GM18498 (cell line): ENCODE measurements around the gene HMCN1.
A peak's percentile ranks its signal among the peaks of the same experiment; 100 is the strongest.
"Not testable (repeated sequence)": the region's sequence is repeated elsewhere in the genome, so short reads cannot be mapped to it uniquely, and the experiment has no call there.

Source experiments
- ATAC-seq: cut with Tn5 transposase; IDR thresholded peaks from one replicate; pipeline ENCODE4 v1.9.1; 2021; ENCODE audit warnings: mild to moderate bottlenecking, moderate library complexity; ENCODE audit not compliant: unreplicated experiment

HMCN1 gene

DNA sequence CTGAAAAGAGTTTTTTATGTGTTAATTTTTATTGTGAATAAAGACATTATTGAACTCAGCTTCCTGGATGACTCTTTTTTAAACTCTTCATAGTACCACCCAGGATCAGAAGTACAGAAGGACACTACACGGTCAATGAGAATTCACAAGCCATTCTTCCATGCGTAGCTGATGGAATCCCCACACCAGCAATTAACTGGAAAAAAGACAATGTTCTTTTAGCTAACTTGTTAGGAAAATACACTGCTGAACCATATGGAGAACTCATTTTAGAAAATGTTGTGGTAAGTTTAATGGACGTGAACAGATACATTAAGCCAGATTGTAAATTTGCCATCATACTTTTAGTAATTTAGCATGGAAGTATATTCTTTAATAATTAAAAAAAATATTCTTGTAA, 391.3 kb downstream of the HMCN1 start:
- no peak for ATAC-seq

DNA sequence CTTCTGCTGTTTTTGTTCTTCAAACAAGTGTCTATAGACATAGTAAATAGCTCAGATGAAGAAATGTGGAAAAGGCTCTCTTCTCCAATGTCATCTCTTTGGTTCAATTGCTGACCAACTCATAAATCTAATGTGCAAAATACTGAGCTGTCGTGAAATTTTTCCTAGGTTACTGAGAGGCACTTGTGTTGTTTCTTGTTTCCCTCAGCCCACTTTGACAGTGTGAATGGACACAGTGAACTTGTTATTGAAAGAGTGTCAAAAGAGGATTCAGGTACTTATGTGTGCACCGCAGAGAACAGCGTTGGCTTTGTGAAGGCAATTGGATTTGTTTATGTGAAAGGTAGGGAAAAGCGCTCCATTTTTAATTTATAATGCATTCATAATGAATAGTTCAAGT, 395.6 kb downstream of the HMCN1 start:
- no peak for ATAC-seq

GRCh38 chr1:186139115-186139514, 404.9 kb downstream of the HMCN1 start:
- no peak for ATAC-seq

GRCh38 chr1:186139701-186140100, 405.5 kb downstream of the HMCN1 start:
- no peak for ATAC-seq

DNA sequence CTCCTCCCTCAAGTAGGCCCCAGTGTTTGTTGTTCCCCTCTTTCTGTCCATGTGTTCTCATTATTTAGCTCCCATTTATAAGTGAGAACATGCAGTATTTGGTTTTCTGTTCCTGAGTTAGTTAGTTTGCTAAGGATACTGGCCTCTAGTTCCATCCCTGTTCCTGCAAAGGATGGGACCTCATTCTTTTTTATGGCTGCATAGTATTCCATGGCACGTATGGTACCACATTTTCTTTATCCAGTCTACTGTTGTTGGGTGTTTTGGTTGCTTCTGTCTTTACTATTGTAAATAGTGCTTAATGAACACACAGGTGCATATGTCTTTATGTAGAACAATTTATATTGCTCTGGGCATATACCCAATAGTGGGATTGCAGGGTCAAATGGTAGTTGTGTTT, 408.0 kb downstream of the HMCN1 start:
- no peak for ATAC-seq

GRCh38 chr1:186142916-186143315, 408.7 kb downstream of the HMCN1 start:
- no peak for ATAC-seq

- no peak for ATAC-seq
Measured at GRCh38 chr1:186143481-186143880, 409.3 kb downstream of the HMCN1 start.

DNA sequence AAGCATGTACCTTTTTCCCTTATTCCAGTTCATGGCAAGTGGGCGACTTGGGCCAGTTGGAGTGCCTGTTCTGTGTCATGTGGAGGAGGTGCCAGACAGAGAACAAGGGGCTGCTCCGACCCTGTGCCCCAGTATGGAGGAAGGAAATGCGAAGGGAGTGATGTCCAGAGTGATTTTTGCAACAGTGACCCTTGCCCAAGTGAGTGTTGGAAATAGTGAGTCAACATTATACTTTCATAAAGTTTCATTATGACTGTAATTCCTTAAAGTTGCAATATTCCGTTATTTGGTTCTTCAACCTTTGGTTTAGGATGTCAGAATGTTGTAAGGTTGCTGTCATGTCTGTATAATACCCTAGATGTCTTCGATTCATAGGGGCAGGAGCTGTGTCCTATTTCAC, 410.3 kb downstream of the HMCN1 start:
- no peak for ATAC-seq

- ATAC-seq, result no peak
Measured at GRCh38 chr1:186146974-186147373, 412.8 kb downstream of the HMCN1 start.

GRCh38 chr1:186149591-186149990, 415.4 kb downstream of the HMCN1 start:
- no peak for ATAC-seq

- ATAC-seq, result no peak
Measured at GRCh38 chr1:186152227-186152619, 418.0 kb downstream of the HMCN1 start.

DNA sequence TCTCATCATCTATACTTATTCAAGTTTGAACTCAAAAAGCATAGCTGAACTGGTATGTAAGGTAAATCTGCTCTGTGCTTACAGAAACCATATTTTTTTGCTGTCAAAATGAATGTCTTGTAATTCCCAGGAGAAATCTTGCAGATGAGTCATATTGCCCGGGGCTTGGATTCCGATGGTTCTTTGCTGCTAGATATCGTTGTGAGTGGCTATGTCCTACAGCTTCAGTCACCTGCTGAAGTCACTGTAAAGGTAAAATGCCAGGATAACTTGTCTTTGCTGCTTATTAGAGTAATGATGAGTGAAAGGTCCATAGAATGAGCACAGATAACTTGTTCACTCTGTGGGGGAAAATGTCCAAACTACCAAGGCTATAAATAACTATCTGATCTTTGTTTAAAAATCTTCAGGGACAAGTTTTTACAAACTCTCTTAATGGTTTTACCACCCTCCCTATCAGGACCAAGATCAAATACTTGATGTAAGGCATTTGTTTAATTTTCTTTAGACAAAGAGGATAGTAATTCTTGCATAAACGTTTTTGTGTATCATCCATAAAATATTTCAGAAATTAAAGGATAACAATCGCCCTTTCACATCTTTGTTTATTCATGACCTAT, 418.5 kb downstream of the HMCN1 start:
- ATAC-seq, result no peak

GRCh38 chr1:186154651-186155050, 420.5 kb downstream of the HMCN1 start:
- no peak for ATAC-seq

DNA sequence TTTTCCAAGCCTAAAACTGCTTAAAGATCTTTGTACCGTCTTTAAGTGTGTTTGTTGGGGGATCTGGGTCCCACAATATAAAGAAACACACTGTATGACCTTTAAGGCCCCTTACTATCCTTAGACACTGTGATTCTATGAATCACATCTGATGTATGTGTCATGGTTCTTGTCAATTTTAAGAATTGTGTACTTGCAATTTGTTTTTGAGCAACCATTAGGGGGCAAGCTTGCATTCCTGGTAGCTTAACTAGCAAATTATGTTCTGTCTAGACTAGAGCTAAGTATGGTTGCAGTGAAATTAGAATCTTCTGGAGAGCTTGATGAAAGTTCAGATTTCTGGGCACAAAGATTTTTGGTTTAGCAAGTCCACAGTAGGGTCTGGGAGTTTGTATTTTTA, 421.4 kb downstream of the HMCN1 start:
- ATAC-seq, result peak; percentile 70

DNA sequence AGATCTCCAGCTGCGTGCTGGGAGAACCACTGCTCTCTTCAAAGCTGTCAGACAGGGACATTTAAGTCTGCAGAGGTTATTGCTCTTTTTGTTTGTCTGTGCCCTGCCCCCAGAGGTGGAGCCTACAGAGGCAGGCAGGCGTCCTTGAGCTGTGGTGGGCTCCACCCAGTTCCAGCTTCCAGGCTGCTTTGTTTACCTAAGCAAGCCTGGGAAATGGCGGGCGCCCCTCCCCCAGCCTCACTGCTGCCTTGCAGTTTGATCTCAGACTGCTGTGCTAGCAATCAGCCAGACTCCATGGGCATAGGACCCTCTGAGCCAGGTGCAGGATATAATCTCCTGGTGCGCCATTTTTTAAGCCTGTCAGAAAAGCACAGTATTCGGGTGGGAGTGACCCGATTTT, 428.7 kb downstream of the HMCN1 start:
- not testable (repeated sequence) for ATAC-seq

- ATAC-seq, result no peak
Measured at GRCh38 chr1:186164773-186165172, 430.6 kb downstream of the HMCN1 start.

DNA sequence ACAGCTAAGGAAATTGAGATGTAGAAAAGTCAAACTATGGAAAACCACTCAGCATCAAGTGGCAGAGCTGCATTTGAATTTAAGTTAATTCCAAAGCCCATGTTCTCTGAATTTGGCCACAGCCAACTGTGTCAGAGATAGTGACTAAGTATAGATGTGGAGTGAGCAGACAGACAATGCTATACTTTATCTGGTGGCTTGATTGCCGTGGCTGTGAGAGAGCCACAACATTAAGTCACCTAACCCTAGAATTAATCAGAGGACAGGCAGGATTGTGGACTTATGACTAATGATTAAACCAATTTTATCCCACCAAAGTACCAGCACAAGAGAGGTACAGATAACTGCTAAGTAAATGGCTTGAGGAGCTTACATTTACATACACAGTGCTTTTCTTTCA, 431.1 kb downstream of the HMCN1 start:
- no peak for ATAC-seq

GRCh38 chr1:186167096-186167668, 433.0 kb downstream of the HMCN1 start:
- ATAC-seq, result no peak

GRCh38 chr1:186175588-186175987, 441.4 kb downstream of the HMCN1 start:
- ATAC-seq, result no peak

- ATAC-seq, result no peak
Measured at GRCh38 chr1:186178426-186179043, 444.3 kb downstream of the HMCN1 start.

DNA sequence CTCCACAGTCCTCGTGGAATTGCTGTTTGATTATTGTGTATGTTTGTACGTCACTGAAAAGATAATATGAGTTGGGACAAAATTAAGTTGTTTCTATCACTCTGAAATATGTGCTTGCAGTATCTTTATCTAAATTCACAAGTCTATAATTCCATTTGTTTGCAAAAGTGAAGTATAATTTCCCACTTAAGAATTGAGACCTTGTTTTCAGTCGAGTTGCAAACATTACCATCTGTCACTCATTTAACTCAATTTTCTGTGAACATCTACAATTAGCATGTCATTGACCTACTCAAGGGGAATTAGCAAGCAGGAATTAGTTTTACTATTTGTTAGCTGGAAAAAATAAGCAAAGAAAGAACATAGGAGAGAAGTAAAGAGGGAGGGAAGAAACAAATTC, 445.0 kb downstream of the HMCN1 start:
- ATAC-seq, result no peak

- ATAC-seq, result peak; percentile 64
Measured at GRCh38 chr1:186183219-186183618, 449.0 kb downstream of the HMCN1 start.
